Mucosa of rectum (tissue), 2 donors: ENCODE data around the gene ITGA8.
A peak's percentile ranks its signal among the peaks of the same experiment; 100 is the strongest.

Experiments used
- H3K27ac ChIP-seq, 2 donors: one replicate each; pipeline ENCODE4 v1.7.0; 2013; ENCODE audit warnings: inconsistent platforms in 2 of 2, low read depth in 2 of 2, low read length in 2 of 2
- H3K27me3 ChIP-seq, 2 donors: one replicate each; pipeline ENCODE4 v1.7.0; 2013; ENCODE audit warnings: low read length in 2 of 2; ENCODE audit not compliant: control insufficient read depth in 2 of 2, insufficient read depth in 2 of 2
- H3K36me3 ChIP-seq, 2 donors: one replicate each; pipeline ENCODE4 v1.7.0; 2013; ENCODE audit warnings: low read length in 2 of 2; ENCODE audit not compliant: control insufficient read depth in 2 of 2, insufficient read depth in 2 of 2
- H3K4me1 ChIP-seq, 2 donors: one replicate each; pipeline ENCODE4 v1.7.0; 2013; ENCODE audit warnings: low read length in 2 of 2, mild to moderate bottlenecking in 1 of 2; ENCODE audit not compliant: control insufficient read depth in 2 of 2, insufficient read depth in 2 of 2
- H3K4me3 ChIP-seq, 2 donors: one replicate each; pipeline ENCODE4 v1.7.0; 2013; ENCODE audit warnings: low read length in 2 of 2
- H3K9ac ChIP-seq, 2 donors: one replicate each; pipeline ENCODE4 v1.7.0; 2013; ENCODE audit warnings: low read length in 2 of 2, low read depth in 1 of 2, mild to moderate bottlenecking in 1 of 2
- H3K9me3 ChIP-seq, 2 donors: one replicate each; pipeline ENCODE4 v1.7.0; 2013; ENCODE audit warnings: low read length in 2 of 2; ENCODE audit not compliant: control insufficient read depth in 2 of 2
- donor health status: healthy.
- donor health status: Normal muscosa, but diverticular disease.

ITGA8 gene

DNA sequence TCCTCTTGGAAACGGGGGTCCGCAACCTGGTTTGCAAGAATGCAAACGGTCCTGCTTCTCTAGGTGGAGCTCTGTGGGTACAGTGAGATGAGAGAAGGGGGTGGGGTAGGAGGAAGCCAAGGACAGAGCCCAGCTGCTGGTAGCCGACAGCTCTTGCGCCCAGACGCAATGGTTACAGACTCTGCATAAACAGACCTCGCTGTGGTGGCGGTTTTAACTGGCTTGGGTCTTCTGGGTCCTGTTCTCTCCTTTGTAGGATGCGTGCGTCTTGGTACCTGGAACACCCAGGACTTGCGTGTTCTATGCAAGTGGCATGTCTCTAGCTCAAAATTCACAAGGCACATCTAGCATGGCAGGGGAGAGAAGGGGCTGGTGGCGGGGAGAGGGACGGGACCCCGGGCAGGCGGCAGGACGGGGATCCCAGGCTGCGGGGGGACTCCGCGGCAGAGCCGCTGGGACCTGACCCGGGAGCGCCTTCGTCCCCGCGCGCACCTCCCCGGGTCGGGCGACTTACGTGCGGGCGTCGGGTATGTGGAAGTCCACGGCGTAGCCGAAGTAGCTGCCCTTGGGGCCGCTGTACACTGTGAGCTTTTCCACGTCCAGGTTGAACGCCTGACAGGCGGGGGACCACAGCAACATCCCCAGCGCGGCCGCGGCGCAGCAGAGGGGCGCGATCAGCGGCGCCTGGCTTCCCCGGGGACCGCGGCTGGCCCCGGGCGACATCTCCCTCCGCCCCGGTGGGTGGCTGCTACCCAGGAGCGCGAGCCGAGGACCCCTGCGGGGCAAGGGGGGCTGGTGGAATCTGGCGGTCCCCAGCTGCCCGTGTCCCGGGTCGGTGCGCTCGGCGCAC lies 448 bp downstream of the ITGA8 start:
- H3K27ac ChIP-seq = peak overlapping the region; percentile 32 to 40
- H3K4me3 ChIP-seq = peak overlapping the region; percentile 20 to 69
- no peaks in the 10 kb centered on the region for H3K36me3 ChIP-seq
- H3K9me3 ChIP-seq = no peaks in the 10 kb centered on the region
- no peaks in the 10 kb centered on the region for H3K4me1 ChIP-seq
- H3K9ac ChIP-seq = peak overlapping the region in 1 of 2 donors; percentile 41
- peaks cover 10 to 15% of the 10 kb centered on the region in 2 donors for H3K27me3 ChIP-seq

- H3K4me1 ChIP-seq = no peaks in the 10 kb centered on the region
- no peaks in the 10 kb centered on the region for H3K9me3 ChIP-seq
- H3K36me3 ChIP-seq = no peaks in the 10 kb centered on the region
- no peak overlapping the region for H3K9ac ChIP-seq
- H3K27me3 ChIP-seq = peaks cover 10 to 15% of the 10 kb centered on the region in 2 donors
- H3K4me3 ChIP-seq = peak overlapping the region; percentile 10 to 69
- H3K27ac ChIP-seq = peak overlapping the region in 1 of 2 donors; percentile 32
These were observed 1.1 kb downstream of the ITGA8 start for GRCh38 chr10:15718694-15719048.

- H3K4me3 ChIP-seq = no peak overlapping the region
- no peaks in the 10 kb centered on the region for H3K4me1 ChIP-seq
- H3K36me3 ChIP-seq = no peaks in the 10 kb centered on the region
- H3K9me3 ChIP-seq = no peaks in the 10 kb centered on the region
- H3K27ac ChIP-seq = no peak overlapping the region
- peaks cover 10 to 15% of the 10 kb centered on the region in 2 donors for H3K27me3 ChIP-seq
- H3K9ac ChIP-seq = no peak overlapping the region
These were observed 4.0 kb downstream of the ITGA8 start for GRCh38 chr10:15715619-15716227.

- H3K9ac ChIP-seq = no peak overlapping the region
- H3K4me3 ChIP-seq = no peak overlapping the region
- H3K27ac ChIP-seq = no peak overlapping the region
- H3K36me3 ChIP-seq = no peaks in the 10 kb centered on the region
- H3K4me1 ChIP-seq = no peaks in the 10 kb centered on the region
- H3K9me3 ChIP-seq = no peaks in the 10 kb centered on the region
- peaks cover 11 to 15% of the 10 kb centered on the region in 2 donors for H3K27me3 ChIP-seq
These were observed 4.9 kb downstream of the ITGA8 start for GRCh38 chr10:15714847-15715246.

GRCh38 chr10:15712883-15713282 lies 6.8 kb downstream of the ITGA8 start:
- Histone ChIP-seq H3K36me3 (no peaks in the 10 kb centered on the region), H3K27ac (no peak overlapping the region), H3K9ac (no peak overlapping the region), H3K4me1 (no peaks in the 10 kb centered on the region), H3K27me3 (peaks cover 2 to 5% of the 10 kb centered on the region in 2 donors), H3K9me3 (no peaks in the 10 kb centered on the region), H3K4me3 (no peak overlapping the region)

DNA sequence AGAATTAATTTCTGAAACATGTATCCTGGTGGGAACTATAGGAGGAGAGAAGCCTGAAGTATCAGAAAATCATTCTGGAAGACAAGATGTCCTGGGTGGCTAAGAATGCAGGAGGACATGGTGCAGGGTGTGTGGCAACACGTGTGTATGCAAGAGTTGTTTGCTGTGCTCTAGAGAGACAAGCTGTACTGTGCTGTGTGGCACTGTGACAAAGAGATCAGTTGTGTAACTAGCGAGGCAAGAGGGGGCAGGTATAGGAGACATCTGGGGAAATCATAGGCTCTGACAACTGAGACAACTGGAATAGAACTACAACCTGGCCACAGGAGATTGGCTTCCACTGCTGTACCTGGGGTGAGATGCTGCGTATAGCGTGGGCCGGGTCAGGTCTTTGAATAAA lies 9.3 kb downstream of the ITGA8 start:
- Histone ChIP-seq H3K27me3 (peaks cover 0 to 5% of the 10 kb centered on the region in 2 donors), H3K27ac (no peak overlapping the region), H3K4me3 (no peak overlapping the region), H3K36me3 (no peaks in the 10 kb centered on the region), H3K9ac (no peak overlapping the region), H3K4me1 (no peaks in the 10 kb centered on the region), H3K9me3 (no peaks in the 10 kb centered on the region)

GRCh38 chr10:15705298-15705697 lies 14.4 kb downstream of the ITGA8 start:
- Histone ChIP-seq H3K36me3 (no peaks in the 10 kb centered on the region), H3K9me3 (no peaks in the 10 kb centered on the region), H3K9ac (no peak overlapping the region), H3K27me3 (peaks cover 0 to under 1% of the 10 kb centered on the region in 2 donors), H3K4me1 (no peaks in the 10 kb centered on the region), H3K4me3 (no peak overlapping the region), H3K27ac (no peak overlapping the region)

GRCh38 chr10:15704581-15704968 lies 15.1 kb downstream of the ITGA8 start:
- H3K4me1 ChIP-seq = no peaks in the 10 kb centered on the region
- no peaks in the 10 kb centered on the region for H3K9me3 ChIP-seq
- no peak overlapping the region for H3K9ac ChIP-seq
- no peak overlapping the region for H3K4me3 ChIP-seq
- no peaks in the 10 kb centered on the region for H3K36me3 ChIP-seq
- no peaks in the 10 kb centered on the region for H3K27me3 ChIP-seq
- no peak overlapping the region for H3K27ac ChIP-seq

GRCh38 chr10:15703944-15704580 lies 15.7 kb downstream of the ITGA8 start:
- no peaks in the 10 kb centered on the region for H3K36me3 ChIP-seq
- no peaks in the 10 kb centered on the region for H3K27me3 ChIP-seq
- no peaks in the 10 kb centered on the region for H3K4me1 ChIP-seq
- no peak overlapping the region for H3K27ac ChIP-seq
- no peak overlapping the region for H3K4me3 ChIP-seq
- H3K9ac ChIP-seq = no peak overlapping the region
- H3K9me3 ChIP-seq = no peaks in the 10 kb centered on the region

DNA sequence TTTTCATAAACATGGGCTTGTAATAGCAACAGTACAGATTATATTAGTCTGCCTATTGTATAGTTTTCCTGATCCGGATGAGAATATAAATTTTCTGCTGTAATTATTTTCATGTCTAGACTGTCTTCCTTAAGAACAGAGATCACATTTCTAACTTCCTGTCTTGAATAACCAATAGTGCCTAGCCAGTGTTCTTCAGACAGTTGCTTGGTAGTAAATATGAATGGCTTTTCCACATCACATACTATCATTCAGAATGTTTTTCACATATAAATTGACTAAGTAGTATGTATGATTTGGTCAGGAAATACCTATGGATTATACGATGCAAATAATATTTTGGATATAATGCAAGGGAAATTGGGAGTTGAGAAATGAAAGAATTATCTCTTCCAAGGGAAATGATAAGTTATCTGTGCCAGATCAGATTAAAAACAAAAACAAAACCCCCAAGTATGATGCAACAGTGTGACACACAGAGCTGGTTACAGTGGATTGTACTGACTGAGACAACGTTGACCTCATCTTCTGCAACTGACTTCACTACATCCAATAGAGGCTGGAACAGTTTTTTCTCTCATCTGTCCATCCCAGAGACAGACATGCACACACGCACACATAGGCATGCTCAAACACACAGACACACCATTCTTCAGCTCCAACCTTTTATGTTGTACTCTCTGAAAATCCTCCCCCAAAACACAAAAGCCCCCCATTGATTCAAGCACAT lies 16.4 kb downstream of the ITGA8 start:
- Histone ChIP-seq H3K9me3 (no peaks in the 10 kb centered on the region), H3K4me1 (no peaks in the 10 kb centered on the region), H3K4me3 (no peak overlapping the region), H3K27me3 (no peaks in the 10 kb centered on the region), H3K36me3 (no peaks in the 10 kb centered on the region), H3K27ac (no peak overlapping the region), H3K9ac (no peak overlapping the region)
